PC-9 (cell line): ENCODE measurements around the gene FARP1. TPM values are rescaled to one million over a fixed set of nuclear protein-coding genes. Genes with fewer than 3 reads are reported as not detected.

Experiments used
- BruUV-seq: library from RNA; stranded (reverse); fragments of 400-500 nt; replicated peaks from 2 replicates; lab custom pipeline; 2021; lab: Mats Ljungman, UMichigan
- CTCF ChIA-PET: fragments of 300-600 bp; sonication (Branson Sonifier 250); formaldehyde crosslinking; loops from one replicate; lab custom pipeline; 2022; ENCODE audit warnings: antibody characterized with exemption; lab: Charles Lee
- POLR2A ChIA-PET: fragments of 300-600 bp; sonication (Branson Sonifier 250); formaldehyde crosslinking; loops from one replicate; lab custom pipeline; 2022; ENCODE audit warnings: antibody characterized with exemption; ENCODE audit not compliant: unreplicated experiment; lab: Charles Lee
- DNase-seq, 2 experiments: peaks; one replicate each; pipeline versions ENCODE4 v3.0.0 to v3.0.0-alpha.2; 2015 to 2022; ENCODE audit warnings: mixed read lengths in 1 of 2
- H2AFZ ChIP-seq: fragments of 200-600 bp; sonication (generic); 2 replicates; pipeline ENCODE4 v1.8.1; 2017; ENCODE audit warnings: antibody characterized with exemption
- H3F3A ChIP-seq: fragments of 200-600 bp; sonication (generic); 2 replicates; pipeline ENCODE4 v1.8.1; 2017; ENCODE audit warnings: antibody characterized with exemption, mild to moderate bottlenecking, low read depth; ENCODE audit not compliant: insufficient read depth
- H3K27ac ChIP-seq: fragments of 200-600 bp; sonication (generic); 2 replicates; pipeline ENCODE4 v1.6.1; 2016; ENCODE audit warnings: mixed run types
- H3K27me3 ChIP-seq: fragments of 200-600 bp; sonication (generic); 2 replicates; pipeline ENCODE4 v1.6.1; 2016; ENCODE audit warnings: low read depth, mixed run types; ENCODE audit not compliant: insufficient read depth
- H3K36me3 ChIP-seq: fragments of 200-600 bp; sonication (generic); 2 replicates; pipeline ENCODE4 v1.6.1; 2016; ENCODE audit warnings: low read depth, mixed run types
- H3K4me1 ChIP-seq: fragments of 200-600 bp; sonication (generic); replicated peaks from 2 replicates; pipeline ENCODE4 v1.6.1; 2016; ENCODE audit warnings: mixed run types; ENCODE audit not compliant: insufficient read depth
- H3K4me2 ChIP-seq: fragments of 200-600 bp; sonication (generic); 2 replicates; pipeline ENCODE4 v1.6.1; 2017; ENCODE audit warnings: mixed run types
- H3K4me3 ChIP-seq: fragments of 200-600 bp; sonication (generic); 2 replicates; pipeline ENCODE4 v1.6.1; 2016; ENCODE audit warnings: mixed run types
- H3K79me2 ChIP-seq: fragments of 200-600 bp; sonication (generic); 2 replicates; pipeline ENCODE4 v1.6.1; 2017; ENCODE audit warnings: low read depth, mixed run types
- H3K9me2 ChIP-seq: fragments of 200-600 bp; sonication (generic); 2 replicates; pipeline ENCODE4 v1.8.1; 2017; ENCODE audit warnings: mild to moderate bottlenecking; ENCODE audit not compliant: insufficient read depth
- H3K9me3 ChIP-seq: fragments of 200-600 bp; sonication (generic); 2 replicates; pipeline ENCODE4 v1.8.1; 2016; ENCODE audit warnings: low read depth; ENCODE audit not compliant: insufficient read depth
- H4K20me1 ChIP-seq: fragments of 200-600 bp; sonication (generic); 2 replicates; pipeline ENCODE4 v1.8.1; 2017; ENCODE audit not compliant: insufficient read depth
- CTCF ChIP-seq: fragments of 200-600 bp; sonication (generic); conservative IDR thresholded peaks from 2 replicates; pipeline ENCODE4 v1.6.1; 2017; ENCODE audit warnings: mixed run types, antibody characterized with exemption, mild to moderate bottlenecking, moderate library complexity
- EZH2 ChIP-seq: fragments of 200-600 bp; sonication (generic); IDR thresholded peaks from 2 replicates; pipeline ENCODE4 v1.8.0; 2017; ENCODE audit warnings: antibody characterized with exemption, low read depth
- intact Hi-C: fragments of 100-400 bp; cut with micrococcal nuclease; formaldehyde crosslinking; loops from one replicate; pipeline ENCODE4 v1.10.0; 2022; ENCODE audit not compliant: unreplicated experiment
- total RNA-seq: library from RNA; stranded (reverse); gene quantifications from 2 replicates; pipeline ENCODE4 v1.2.3, GENCODE V29; 2021

Gene FARP1
- total RNA-seq, 1 experiment from 2014 or later, result 62.1 TPM

- Histone ChIP-seq H3F3A (no peaks in the 10 kb centered on the region), H3K27ac (no peak overlapping the region), H3K79me2 (no peaks in the 10 kb centered on the region), H3K4me3 (no peak overlapping the region), H3K36me3 (no peaks in the 10 kb centered on the region), H2AFZ (no peak overlapping the region), H3K4me1 (no peaks in the 10 kb centered on the region), H3K9me2 (no peaks in the 10 kb centered on the region), H3K27me3 (no peaks in the 10 kb centered on the region), H3K9me3 (no peaks in the 10 kb centered on the region), H4K20me1 (no peaks in the 10 kb centered on the region), H3K4me2 (no peak overlapping the region)
- no peak for TF ChIP-seq CTCF
- TF ChIP-seq EZH2, result no peak
- DNase-seq, result no peak
- CTCF ChIA-PET, result no interaction called here
- BruUV-seq, result no TSS peak
- POLR2A ChIA-PET, result no interaction called here
- intact Hi-C loops, result no loop called here
Measured at GRCh38 chr13:98097749-98098148, 45.1 kb upstream of the FARP1 start.

- Histone ChIP-seq H3K4me2 (no peak overlapping the region), H3K27ac (no peak overlapping the region), H2AFZ (no peak overlapping the region), H3K79me2 (no peaks in the 10 kb centered on the region), H3K4me1 (no peaks in the 10 kb centered on the region), H3K36me3 (no peaks in the 10 kb centered on the region), H3K9me3 (no peaks in the 10 kb centered on the region), H4K20me1 (no peaks in the 10 kb centered on the region), H3K27me3 (no peaks in the 10 kb centered on the region), H3F3A (no peaks in the 10 kb centered on the region), H3K9me2 (no peaks in the 10 kb centered on the region), H3K4me3 (no peak overlapping the region)
- BruUV-seq, result no TSS peak
- ChIA-PET POLR2A (no interaction called here), CTCF (no interaction called here)
- DNase-seq, result no peak
- intact Hi-C loops, result no loop called here
- TF ChIP-seq EZH2, result no peak
- no peak for TF ChIP-seq CTCF
Measured at GRCh38 chr13:98098516-98098915, 44.4 kb upstream of the FARP1 start.

GRCh38 chr13:98099627-98100026 is 43.3 kb upstream of the FARP1 start:
- Histone ChIP-seq H3K9me2 (no peaks in the 10 kb centered on the region), H3K4me1 (no peaks in the 10 kb centered on the region), H3K9me3 (no peaks in the 10 kb centered on the region), H3K4me2 (no peak overlapping the region), H3K27ac (no peak overlapping the region), H2AFZ (no peak overlapping the region), H3K79me2 (no peaks in the 10 kb centered on the region), H4K20me1 (no peaks in the 10 kb centered on the region), H3K27me3 (no peaks in the 10 kb centered on the region), H3F3A (no peaks in the 10 kb centered on the region), H3K36me3 (no peaks in the 10 kb centered on the region), H3K4me3 (no peak overlapping the region)
- DNase-seq, result no peak
- TF ChIP-seq EZH2, result no peak
- TF ChIP-seq CTCF, result no peak
- intact Hi-C loops, result no loop called here
- POLR2A ChIA-PET, result no interaction called here
- BruUV-seq, result no TSS peak
- CTCF ChIA-PET, result no interaction called here
